AG04450 (cell line): ENCODE results near the gene MYO1B. TPM values are rescaled to one million over a fixed set of nuclear protein-coding genes. Genes with fewer than 3 reads are reported as not detected.

ENCODE experiments used
- CTCF ChIA-PET: fragments of 300-600, 350-600 bp; formaldehyde crosslinking; extraction: SDS; loops from one replicate; lab custom pipeline; 2022; ENCODE audit warnings: antibody characterized with exemption, inconsistent platforms; lab: Charles Lee
- POLR2A ChIA-PET: fragments of 350-600 bp; formaldehyde crosslinking; extraction: SDS; loops from one replicate; lab custom pipeline; 2021; ENCODE audit warnings: antibody characterized with exemption, inconsistent platforms; lab: Yijun Ruan, JAX
- DNase-seq: peaks from one replicate; pipeline ENCODE4 v3.0.0-alpha.2; 2011; ENCODE audit warnings: low read depth, low spot score
- H3K27ac ChIP-seq: one replicate; pipeline ENCODE4 v1.5.1; 2012; ENCODE audit warnings: low read depth, low read length, control low read depth
- H3K27me3 ChIP-seq: one replicate; pipeline ENCODE4 v1.6.0; 2012; ENCODE audit warnings: low read length; ENCODE audit not compliant: control insufficient read depth, insufficient read depth
- H3K4me3 ChIP-seq: 2 replicates; pipeline ENCODE4 v1.5.1; 2011; ENCODE audit warnings: mild to moderate bottlenecking, low read depth, low read length, control low read depth
- H3K9me3 ChIP-seq: 2 replicates; pipeline ENCODE4 v1.5.1; 2012; ENCODE audit warnings: low read length; ENCODE audit not compliant: control insufficient read depth, insufficient read depth
- CTCF ChIP-seq: IDR thresholded peaks from 2 replicates; pipeline ENCODE4 v1.5.1; 2011; ENCODE audit warnings: low read depth, low read length, control low read depth, inconsistent platforms
- polyA plus RNA-seq: library from polyadenylated mRNA; depleted of rRNA; stranded (reverse); fragments of >200 nt; gene quantifications from 2 replicates; pipeline ENCODE4 v1.2.3, GENCODE V29; 2011

MYO1B gene
- polyA plus RNA-seq, 1 experiment = 149 TPM

GRCh38 chr2:191228333-191228732, 16.9 kb upstream of the MYO1B start:
- no peaks in the 10 kb centered on the region for H3K9me3 ChIP-seq
- no peak for TF ChIP-seq CTCF
- H3K4me3 ChIP-seq = no peak overlapping the region
- DNase-seq = no peak
- CTCF ChIA-PET = interaction anchor here (1.1 to 2.2 kb wide), 4 partner anchors 10 to 293 kb away, joined by 3 to 18 read pairs (median 10); no protein-coding TSS in a partner anchor
- no peaks in the 10 kb centered on the region for H3K27me3 ChIP-seq
- POLR2A ChIA-PET = no interaction called here
- no peak overlapping the region for H3K27ac ChIP-seq

GRCh38 chr2:191228861-191229260, 16.3 kb upstream of the MYO1B start:
- Histone ChIP-seq H3K4me3 (no peak overlapping the region), H3K27me3 (no peaks in the 10 kb centered on the region), H3K9me3 (no peaks in the 10 kb centered on the region), H3K27ac (no peak overlapping the region)
- no peak for DNase-seq
- TF ChIP-seq CTCF = no peak
- ChIA-PET CTCF (interaction anchor here (1.1 to 3.0 kb wide), 4 partner anchors 9 to 273 kb away, joined by 3 to 22 read pairs (median 16); no protein-coding TSS in a partner anchor), POLR2A (no interaction called here)

- H3K4me3 ChIP-seq = no peak overlapping the region
- ChIA-PET CTCF (interaction anchor here (1.1 to 3.0 kb wide), 5 partner anchors 11 to 271 kb away, joined by 4 to 22 read pairs (median 8); no protein-coding TSS in a partner anchor), POLR2A (no interaction called here)
- no peaks in the 10 kb centered on the region for H3K9me3 ChIP-seq
- no peak for DNase-seq
- no peak for TF ChIP-seq CTCF
- H3K27me3 ChIP-seq = no peaks in the 10 kb centered on the region
- peak overlapping the region; percentile 65 for H3K27ac ChIP-seq
Measured at GRCh38 chr2:191230174-191230573, 15.0 kb upstream of the MYO1B start.

GRCh38 chr2:191231995-191232394, 13.2 kb upstream of the MYO1B start:
- ChIA-PET POLR2A (no interaction called here), CTCF (interaction anchor here (1.0 to 3.0 kb wide), 6 partner anchors 8 to 290 kb away, joined by 4 to 22 read pairs (median 8); no protein-coding TSS in a partner anchor)
- no peak for DNase-seq
- TF ChIP-seq CTCF = peak; percentile 64
- H3K27me3 ChIP-seq = no peaks in the 10 kb centered on the region
- no peak overlapping the region for H3K4me3 ChIP-seq
- no peaks in the 10 kb centered on the region for H3K9me3 ChIP-seq
- H3K27ac ChIP-seq = no peak overlapping the region

- no peak for DNase-seq
- no peak overlapping the region for H3K27ac ChIP-seq
Measured at GRCh38 chr2:191233533-191233932, 11.7 kb upstream of the MYO1B start.

More at GRCh38 chr2:191233533-191233932, 11.7 kb upstream of the MYO1B start:
- Histone ChIP-seq H3K27me3 (no peaks in the 10 kb centered on the region), H3K9me3 (no peaks in the 10 kb centered on the region), H3K4me3 (no peak overlapping the region)
- TF ChIP-seq CTCF = no peak
- ChIA-PET CTCF (no interaction called here), POLR2A (no interaction called here)
